GM10847 (cell line): ENCODE results near the gene SCRN1.

ENCODE experiments used
- POLR2A ChIP-seq: IDR thresholded peaks from 2 replicates; pipeline ENCODE4 v1.6.1; 2011; ENCODE audit not compliant: insufficient read length; ENCODE audit errors: extremely low read depth

Gene SCRN1

GRCh38 chr7:29926741-29927140 lies 62.9 kb downstream of the SCRN1 start:
- no peak for TF ChIP-seq POLR2A

- TF ChIP-seq POLR2A = no peak
Measured at GRCh38 chr7:29926216-29926615, 63.4 kb downstream of the SCRN1 start.

GRCh38 chr7:29924684-29925083 lies 64.9 kb downstream of the SCRN1 start:
- TF ChIP-seq POLR2A = no peak

- TF ChIP-seq POLR2A = no peak
Measured at GRCh38 chr7:29924006-29924405, 65.6 kb downstream of the SCRN1 start.

GRCh38 chr7:29922921-29923700 lies 66.5 kb downstream of the SCRN1 start:
- TF ChIP-seq POLR2A = no peak

GRCh38 chr7:29921404-29922010 lies 68.1 kb downstream of the SCRN1 start:
- TF ChIP-seq POLR2A = no peak

GRCh38 chr7:29920491-29920890 lies 69.1 kb downstream of the SCRN1 start:
- no peak for TF ChIP-seq POLR2A

- TF ChIP-seq POLR2A = no peak
Measured at GRCh38 chr7:29919790-29920189, 69.8 kb downstream of the SCRN1 start.

GRCh38 chr7:29918850-29919249 lies 70.8 kb downstream of the SCRN1 start:
- no peak for TF ChIP-seq POLR2A

- no peak for TF ChIP-seq POLR2A
Measured at GRCh38 chr7:29917641-29918040, 72.0 kb downstream of the SCRN1 start.

- TF ChIP-seq POLR2A = no peak
Measured at GRCh38 chr7:29915481-29916215, 74.0 kb downstream of the SCRN1 start.

- TF ChIP-seq POLR2A = no peak
Measured at GRCh38 chr7:29914180-29914579, 75.4 kb downstream of the SCRN1 start.

GRCh38 chr7:29906200-29907022 lies 83.2 kb downstream of the SCRN1 start:
- TF ChIP-seq POLR2A = no peak

GRCh38 chr7:29900745-29901144 lies 88.9 kb downstream of the SCRN1 start:
- TF ChIP-seq POLR2A = no peak

GRCh38 chr7:29898301-29898700 lies 91.3 kb downstream of the SCRN1 start:
- no peak for TF ChIP-seq POLR2A
